NT2/D1 (cell line): Measurements from ENCODE around the gene RBBP8NL.

Source experiments
- DNase-seq: peaks from one replicate; pipeline ENCODE4 v3.0.0-alpha.2; 2011; ENCODE audit warnings: low read depth, low spot score
- H3K27me3 ChIP-seq: 2 replicates; pipeline ENCODE4 v1.6.0; 2011; ENCODE audit warnings: mild to moderate bottlenecking; ENCODE audit not compliant: insufficient read length, insufficient read depth
- H3K36me3 ChIP-seq: 2 replicates; pipeline ENCODE4 v1.6.1; 2011; ENCODE audit warnings: mild to moderate bottlenecking, low read length, mixed read lengths; ENCODE audit not compliant: insufficient read depth, insufficient read length
- H3K4me1 ChIP-seq: 2 replicates; pipeline ENCODE4 v1.5.1; 2011; ENCODE audit not compliant: insufficient read depth, insufficient read length
- H3K4me3 ChIP-seq: 2 replicates; pipeline ENCODE4 v1.5.1; 2011; ENCODE audit warnings: low read depth; ENCODE audit not compliant: insufficient read length
- H3K9ac ChIP-seq: 2 replicates; pipeline ENCODE4 v1.6.0; 2011; ENCODE audit warnings: low read depth; ENCODE audit not compliant: insufficient read length
- H3K9me3 ChIP-seq: 2 replicates; pipeline ENCODE4 v1.5.1; 2011; ENCODE audit warnings: mild to moderate bottlenecking, low read length; ENCODE audit not compliant: insufficient read depth
- SUZ12 ChIP-seq: IDR thresholded peaks from 2 replicates; pipeline ENCODE4 v1.6.1; 2011; ENCODE audit not compliant: insufficient read length, insufficient read depth; ENCODE audit errors: extremely low read depth
- YY1 ChIP-seq: IDR thresholded peaks from 2 replicates; pipeline ENCODE4 v1.6.1; 2011; ENCODE audit not compliant: insufficient read length, insufficient read depth
- ZNF274 ChIP-seq: IDR thresholded peaks from 2 replicates; pipeline ENCODE4 v1.6.1; 2011; ENCODE audit warnings: mild to moderate bottlenecking, low read depth, low read length

The RBBP8NL gene

GRCh38 chr20:62416651-62417637, 10.4 kb downstream of the RBBP8NL start:
- TF ChIP-seq ZNF274 (no peak), YY1 (no peak), SUZ12 (no peak)
- H3K36me3 ChIP-seq: no peaks in the 10 kb centered on the region
- peaks cover 20% of the 10 kb centered on the region for H3K4me1 ChIP-seq

GRCh38 chr20:62415354-62416111, 11.8 kb downstream of the RBBP8NL start:
- H3K4me3 ChIP-seq: no peak overlapping the region
- no peaks in the 10 kb centered on the region for H3K9me3 ChIP-seq
- H3K27me3 ChIP-seq: no peaks in the 10 kb centered on the region
- H3K9ac ChIP-seq: no peak overlapping the region
- H3K36me3 ChIP-seq: no peaks in the 10 kb centered on the region
- peaks cover 17% of the 10 kb centered on the region for H3K4me1 ChIP-seq
- DNase-seq: no peak
- TF ChIP-seq SUZ12: no peak
- no peak for TF ChIP-seq ZNF274
- TF ChIP-seq YY1: no peak

More at GRCh38 chr20:62416651-62417637, 10.4 kb downstream of the RBBP8NL start:
- Histone ChIP-seq H3K27me3 (no peaks in the 10 kb centered on the region), H3K9me3 (no peaks in the 10 kb centered on the region), H3K4me3 (no peak overlapping the region), H3K9ac (no peak overlapping the region)
- DNase-seq: no peak

- no peak overlapping the region for H3K4me3 ChIP-seq
- H3K27me3 ChIP-seq: peaks cover 10% of the 10 kb centered on the region
- no peak for DNase-seq
- no peak overlapping the region for H3K9ac ChIP-seq
- peaks cover 22% of the 10 kb centered on the region for H3K4me1 ChIP-seq
- H3K9me3 ChIP-seq: no peaks in the 10 kb centered on the region
- TF ChIP-seq YY1 (no peak), ZNF274 (no peak), SUZ12 (no peak)
- H3K36me3 ChIP-seq: no peaks in the 10 kb centered on the region
These were observed 13.3 kb downstream of the RBBP8NL start for GRCh38 chr20:62413896-62414481.

GRCh38 chr20:62413025-62413570, 14.2 kb downstream of the RBBP8NL start:
- TF ChIP-seq YY1 (no peak), SUZ12 (no peak), ZNF274 (no peak)
- Histone ChIP-seq H3K9ac (no peak overlapping the region), H3K9me3 (no peaks in the 10 kb centered on the region), H3K36me3 (no peaks in the 10 kb centered on the region), H3K27me3 (peaks cover 19% of the 10 kb centered on the region), H3K4me3 (no peak overlapping the region), H3K4me1 (peaks cover 22% of the 10 kb centered on the region)
- DNase-seq: no peak

- Histone ChIP-seq H3K36me3 (no peaks in the 10 kb centered on the region), H3K27me3 (peaks cover 25% of the 10 kb centered on the region), H3K4me1 (peaks cover 28% of the 10 kb centered on the region), H3K4me3 (no peak overlapping the region), H3K9ac (no peak overlapping the region), H3K9me3 (no peaks in the 10 kb centered on the region)
- no peak for DNase-seq
- TF ChIP-seq ZNF274: no peak
- TF ChIP-seq YY1: no peak
These were observed 14.9 kb downstream of the RBBP8NL start for GRCh38 chr20:62412194-62413024.

- Histone ChIP-seq H3K4me1 (peaks cover 29% of the 10 kb centered on the region), H3K27me3 (peaks cover 25% of the 10 kb centered on the region), H3K4me3 (no peak overlapping the region), H3K9ac (no peak overlapping the region), H3K9me3 (no peaks in the 10 kb centered on the region), H3K36me3 (no peaks in the 10 kb centered on the region)
- TF ChIP-seq ZNF274 (no peak), YY1 (no peak), SUZ12 (no peak)
- DNase-seq: no peak
These were observed 15.7 kb downstream of the RBBP8NL start for GRCh38 chr20:62411479-62412193.
